Amygdala (tissue), 56 donors: ENCODE measurements around the gene KLHL30.

ENCODE experiments used
- DNase-seq, 56 donors: peaks; one replicate each; lab custom pipeline; 2025; lab: John Stamatoyannopoulos, UW

KLHL30 gene

GRCh38 chr2:238117199-238118154, 21.0 kb upstream of the KLHL30 start:
- no peak for DNase-seq

GRCh38 chr2:238119756-238120462, 18.6 kb upstream of the KLHL30 start:
- DNase-seq = no peak

GRCh38 chr2:238120463-238121298, 17.8 kb upstream of the KLHL30 start:
- no peak for DNase-seq

GRCh38 chr2:238121511-238122286, 16.8 kb upstream of the KLHL30 start:
- no peak for DNase-seq

- DNase-seq = no peak
These were observed 15.9 kb upstream of the KLHL30 start for GRCh38 chr2:238122287-238123217.

- no peak for DNase-seq
These were observed 15.1 kb upstream of the KLHL30 start for GRCh38 chr2:238123218-238123971.

- DNase-seq = no peak
These were observed 14.4 kb upstream of the KLHL30 start for GRCh38 chr2:238123991-238124470.

GRCh38 chr2:238124488-238125126, 13.9 kb upstream of the KLHL30 start:
- DNase-seq = no peak

GRCh38 chr2:238125127-238125885, 13.2 kb upstream of the KLHL30 start:
- DNase-seq = no peak

- no peak for DNase-seq
These were observed 12.1 kb upstream of the KLHL30 start for GRCh38 chr2:238126338-238126737.

- no peak for DNase-seq
These were observed 11.7 kb upstream of the KLHL30 start for GRCh38 chr2:238126775-238127164.

GRCh38 chr2:238127165-238128060, 11.1 kb upstream of the KLHL30 start:
- DNase-seq = no peak

GRCh38 chr2:238128061-238128440, 10.4 kb upstream of the KLHL30 start:
- no peak for DNase-seq

- no peak for DNase-seq
These were observed 9.9 kb upstream of the KLHL30 start for GRCh38 chr2:238128534-238129001.

- DNase-seq = no peak
These were observed 9.1 kb upstream of the KLHL30 start for GRCh38 chr2:238129166-238130010.
